Brain pericyte (primary cell): Measurements from ENCODE around the gene ZNRF4.
"Not testable (repeated sequence)": the region's sequence is repeated elsewhere in the genome, so short reads cannot be mapped to it uniquely, and the experiment has no call there.

Source experiments
- DNase-seq: peaks from one replicate; pipeline ENCODE4 v3.0.0-alpha.2; 2012; ENCODE audit warnings: low read depth, low spot score

ZNRF4 gene

GRCh38 chr19:5473646-5474045 lies 18.4 kb downstream of the ZNRF4 start:
- DNase-seq, result no peak

GRCh38 chr19:5477451-5478215 lies 22.4 kb downstream of the ZNRF4 start:
- DNase-seq, result no peak

- no peak for DNase-seq
These were observed 23.2 kb downstream of the ZNRF4 start for GRCh38 chr19:5478241-5478924.

DNA sequence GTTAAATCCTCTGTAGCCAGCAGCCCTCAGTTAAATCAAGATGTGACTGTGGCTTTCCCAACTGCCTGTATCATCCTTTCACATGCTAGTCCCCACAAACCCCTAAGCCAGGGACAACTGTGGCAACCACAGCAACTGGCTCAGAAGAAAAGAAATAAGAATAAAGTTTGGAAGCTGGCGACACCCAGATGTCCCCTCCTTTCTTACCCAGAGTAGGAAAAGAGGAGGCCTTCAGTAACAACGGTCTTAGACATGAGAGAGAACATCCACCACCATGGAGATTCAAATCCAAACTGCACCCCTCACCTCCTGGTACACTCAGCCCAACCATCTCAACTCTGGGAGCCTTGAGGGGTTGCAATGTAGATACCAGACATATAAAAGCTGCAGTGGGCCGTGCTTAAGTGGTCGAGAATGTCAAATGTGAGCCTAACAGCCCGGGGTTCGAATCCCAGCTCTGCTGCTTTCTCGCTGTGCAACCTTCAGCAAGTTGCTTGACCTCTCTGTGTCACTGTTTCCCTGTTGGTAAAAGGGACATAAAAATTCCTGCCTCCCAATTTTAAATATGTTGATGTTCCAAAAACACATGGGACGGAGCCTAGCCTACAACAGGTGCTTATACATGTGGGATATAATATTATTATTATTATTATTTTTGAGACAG lies 23.8 kb downstream of the ZNRF4 start:
- DNase-seq, result no peak

GRCh38 chr19:5479958-5480357 lies 24.7 kb downstream of the ZNRF4 start:
- no peak for DNase-seq

GRCh38 chr19:5480427-5480836 lies 25.2 kb downstream of the ZNRF4 start:
- no peak for DNase-seq

DNA sequence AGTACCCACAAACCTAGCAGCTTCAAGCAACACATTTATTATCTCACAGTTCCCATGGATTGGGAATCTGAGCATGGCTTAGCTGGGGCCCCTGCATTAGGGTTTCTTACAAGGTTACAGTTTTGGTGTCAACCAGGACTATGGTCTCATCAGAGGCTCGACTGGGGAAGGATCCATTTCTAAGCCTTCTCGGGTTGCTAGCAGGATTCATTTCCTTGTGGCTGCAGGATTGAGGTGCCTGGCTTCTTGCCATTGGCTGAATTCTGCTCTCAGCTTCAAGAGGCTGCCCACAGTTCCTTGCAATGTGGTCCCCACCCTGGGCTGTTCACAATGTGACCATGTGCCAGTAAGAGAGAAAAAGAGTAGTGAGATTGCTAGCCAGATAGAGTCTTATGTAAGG lies 26.7 kb downstream of the ZNRF4 start:
- no peak for DNase-seq

- no peak for DNase-seq
These were observed 29.4 kb downstream of the ZNRF4 start for GRCh38 chr19:5484398-5485285.

GRCh38 chr19:5485286-5485636 lies 30.0 kb downstream of the ZNRF4 start:
- DNase-seq, result no peak

GRCh38 chr19:5485658-5486057 lies 30.4 kb downstream of the ZNRF4 start:
- DNase-seq, result not testable (repeated sequence)

- no peak for DNase-seq
These were observed 32.0 kb downstream of the ZNRF4 start for GRCh38 chr19:5487222-5487621.

DNA sequence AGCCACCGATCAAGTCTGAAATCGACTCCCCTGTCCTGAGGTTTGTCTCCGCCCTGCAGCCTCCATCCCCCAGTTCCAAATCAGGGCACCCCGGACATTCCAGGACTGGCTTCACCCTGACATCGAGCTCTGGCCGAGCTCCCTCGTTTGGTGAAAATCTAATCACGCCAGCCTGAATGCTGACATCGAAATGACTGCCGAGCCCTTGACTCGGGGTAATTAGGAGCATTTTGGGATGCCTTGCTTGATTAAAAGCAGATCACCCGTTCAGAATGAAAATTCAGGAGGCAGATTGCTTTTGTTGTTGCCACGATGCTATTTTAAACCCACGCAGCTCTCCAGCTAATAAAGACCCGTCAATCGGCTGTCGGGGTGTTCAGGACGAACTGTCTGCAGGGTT lies 34.3 kb downstream of the ZNRF4 start:
- no peak for DNase-seq

GRCh38 chr19:5491565-5491964 lies 36.3 kb downstream of the ZNRF4 start:
- DNase-seq, result no peak

GRCh38 chr19:5492281-5492634 lies 37.0 kb downstream of the ZNRF4 start:
- DNase-seq, result no peak

GRCh38 chr19:5492635-5493409 lies 37.6 kb downstream of the ZNRF4 start:
- no peak for DNase-seq

GRCh38 chr19:5494773-5495172 lies 39.6 kb downstream of the ZNRF4 start:
- no peak for DNase-seq

DNA sequence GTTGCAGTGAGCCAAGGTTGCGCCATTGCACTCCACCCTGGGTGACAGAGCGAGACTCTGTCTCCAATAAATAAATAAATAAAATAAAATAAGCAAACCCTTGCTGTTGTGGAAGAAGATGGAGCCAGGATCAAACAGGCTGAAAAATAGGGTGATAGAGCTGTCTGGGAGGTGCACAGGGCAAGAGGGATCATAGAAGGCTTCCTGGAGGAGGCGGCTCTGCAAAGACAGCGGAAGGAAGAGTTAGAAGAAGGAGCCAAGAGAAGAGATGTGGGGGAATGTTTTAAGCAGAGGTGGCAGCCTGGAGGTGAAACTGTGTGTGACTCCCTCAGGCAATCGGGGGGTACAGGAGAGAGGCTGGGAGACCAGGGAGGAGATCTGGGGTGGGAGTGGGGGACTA lies 40.6 kb downstream of the ZNRF4 start:
- no peak for DNase-seq

GRCh38 chr19:5497297-5497696 lies 42.1 kb downstream of the ZNRF4 start:
- DNase-seq, result no peak

GRCh38 chr19:5498830-5499550 lies 43.8 kb downstream of the ZNRF4 start:
- DNase-seq, result no peak

DNA sequence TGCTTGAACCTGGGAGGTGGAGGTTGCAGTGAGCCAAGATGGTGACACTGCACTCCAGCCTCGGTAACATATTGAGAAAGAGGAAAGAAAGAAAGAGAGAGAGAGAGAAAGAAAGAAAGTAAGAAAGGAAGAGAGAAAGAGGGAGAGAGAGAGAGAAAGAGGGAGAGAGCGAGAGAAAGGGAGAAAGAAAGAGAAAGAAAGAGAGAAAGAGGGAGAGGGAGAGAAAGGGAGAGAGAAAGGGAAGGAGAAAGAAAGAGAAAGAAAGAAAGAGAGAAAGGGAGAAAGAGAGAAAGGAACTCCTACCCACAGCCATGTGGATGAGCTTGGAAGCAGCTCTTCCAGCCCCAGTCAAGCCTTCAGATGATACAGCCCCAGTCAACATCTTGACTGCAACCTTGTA lies 46.7 kb downstream of the ZNRF4 start:
- no peak for DNase-seq

DNA sequence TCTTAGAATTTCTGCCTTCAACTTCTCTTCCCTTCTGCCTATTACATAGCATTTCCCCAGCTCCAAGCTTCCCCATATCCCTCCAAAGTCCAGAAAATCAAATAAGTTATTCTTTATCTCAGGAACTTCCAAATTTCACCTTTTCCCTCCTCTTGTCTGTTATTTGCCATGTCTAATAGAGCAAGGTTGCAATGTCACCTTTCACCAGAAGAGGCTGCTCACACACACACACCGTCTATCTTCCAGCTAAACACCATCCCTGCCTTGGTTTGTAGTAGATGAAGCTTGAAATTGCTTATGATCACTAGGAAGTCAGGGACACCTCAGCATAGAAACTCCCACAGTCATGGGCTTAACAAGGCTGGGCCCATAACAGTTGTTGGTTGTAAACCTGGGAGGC lies 48.4 kb downstream of the ZNRF4 start:
- no peak for DNase-seq
